ENCODE measurements around the gene CCDC18.

GRCh38 chr1:93151474-93151873, 29.1 kb upstream of the CCDC18 start:
- TF ChIP-seq POLR2AphosphoS5 (IDR thresholded peaks at IDR 0.05; ENCODE audit: low read depth), result no peak
- no peak for TF ChIP-seq CTCF (IDR thresholded peaks at IDR 0.05; ENCODE audit: insufficient read depth, low read length)
- no peak for TF ChIP-seq GABPA (IDR thresholded peaks at IDR 0.05; ENCODE audit: low read depth)
- no peak for TF ChIP-seq REST (IDR thresholded peaks at IDR 0.05; ENCODE audit: insufficient replicate concordance, low read depth)
- no peak for TF ChIP-seq SPI1 (IDR thresholded peaks at IDR 0.05; ENCODE audit: borderline replicate concordance, low read depth)

Data from HL-60 (cell line).